HG03025 (cell line): ENCODE measurements around the gene IPO4.

Experiments used
- ATAC-seq: cut with Tn5 transposase; IDR thresholded peaks from one replicate; pipeline ENCODE4 v1.9.1; 2021; ENCODE audit warnings: mild to moderate bottlenecking, moderate library complexity; ENCODE audit not compliant: unreplicated experiment, low FRiP score

IPO4 gene

GRCh38 chr14:24150993-24151392 lies 37.6 kb downstream of the IPO4 start:
- no peak for ATAC-seq

GRCh38 chr14:24150567-24150966 lies 38.0 kb downstream of the IPO4 start:
- no peak for ATAC-seq

GRCh38 chr14:24150061-24150460 lies 38.6 kb downstream of the IPO4 start:
- ATAC-seq, result no peak

GRCh38 chr14:24149302-24149969 lies 39.2 kb downstream of the IPO4 start:
- ATAC-seq, result no peak

GRCh38 chr14:24147761-24148428 lies 40.7 kb downstream of the IPO4 start:
- ATAC-seq, result no peak

GRCh38 chr14:24146978-24147760 lies 41.4 kb downstream of the IPO4 start, which contains the start of gene RNF31:
RNF31 (plus strand) TSS chr14:24147498; CDS start chr14:24147699, 201 bp downstream.
- ATAC-seq, result peak; percentile 79

- peak; percentile 61 for ATAC-seq
Measured at GRCh38 chr14:24146453-24146977, 42.1 kb downstream of the IPO4 start, which contains the start of gene PSME2. PSME2 (minus strand) TSS chr14:24146610; CDS start chr14:24146581, 29 bp downstream.

- ATAC-seq, result no peak
Measured at GRCh38 chr14:24145690-24146452, 42.7 kb downstream of the IPO4 start.

- no peak for ATAC-seq
Measured at GRCh38 chr14:24145219-24145618, 43.4 kb downstream of the IPO4 start.

GRCh38 chr14:24144451-24144850 lies 44.2 kb downstream of the IPO4 start:
- ATAC-seq, result no peak

GRCh38 chr14:24143511-24143910 lies 45.1 kb downstream of the IPO4 start:
- ATAC-seq, result no peak

GRCh38 chr14:24141097-24141880 lies 47.3 kb downstream of the IPO4 start, which contains the start of gene EMC9:
EMC9 (minus strand) TSS chr14:24141591; CDS start chr14:24141304, 287 bp downstream.
- ATAC-seq, result peak; percentile 80

GRCh38 chr14:24139272-24139934 lies 49.2 kb downstream of the IPO4 start:
- no peak for ATAC-seq

GRCh38 chr14:24138396-24139271 lies 50.0 kb downstream of the IPO4 start:
- no peak for ATAC-seq

- ATAC-seq, result no peak
Measured at GRCh38 chr14:24137529-24138395, 50.9 kb downstream of the IPO4 start.

GRCh38 chr14:24136684-24137528 lies 51.7 kb downstream of the IPO4 start:
- no peak for ATAC-seq
